HepG2 (cell line): ENCODE data around the gene TROAP. TPM values are rescaled to one million over a fixed set of nuclear protein-coding genes. Genes with fewer than 3 reads are reported as not detected.

Experiments
- AGO2 ChIP-seq: fragments of 200-400 bp; formaldehyde crosslinking; optimal IDR thresholded peaks from 2 replicates; pipeline ENCODE3; 2017; ENCODE audit warnings: mild to moderate bottlenecking, low read depth, low read length, moderate library complexity
- DMAP1 ChIP-seq: IDR thresholded peaks from 2 replicates; pipeline ENCODE4 v1.6.1; 2016
- GPN1 ChIP-seq: sonication (generic); formaldehyde crosslinking; IDR thresholded peaks from 2 replicates; pipeline ENCODE4 v1.5.1; 2020; ENCODE audit warnings: missing genetic modification reagents, borderline replicate concordance
- JUND ChIP-seq: sonication (generic); formaldehyde crosslinking; IDR thresholded peaks from 2 replicates; pipeline ENCODE4 v1.8.0; 2022; ENCODE audit warnings: mild to moderate bottlenecking, missing genetic modification reagents
- MAFG ChIP-seq: sonication (generic); formaldehyde crosslinking; IDR thresholded peaks from 2 replicates; pipeline ENCODE4 v1.5.1; 2020; ENCODE audit warnings: mild to moderate bottlenecking, missing genetic modification reagents
- NR2C2 ChIP-seq: sonication (generic); formaldehyde crosslinking; IDR thresholded peaks from 2 replicates; pipeline ENCODE4 v1.4.0; 2020; ENCODE audit warnings: missing genetic modification reagents, mild to moderate bottlenecking, moderate library complexity, borderline replicate concordance
- PCBP2 ChIP-seq: fragments of 200-400 bp; formaldehyde crosslinking; optimal IDR thresholded peaks from 2 replicates; pipeline ENCODE3; 2018; ENCODE audit warnings: low read length, low read depth; ENCODE audit not compliant: poor library complexity, severe bottlenecking
- RBFOX2 ChIP-seq: fragments of 200-400 bp; formaldehyde crosslinking; IDR thresholded peaks from 2 replicates; pipeline ENCODE4 v1.6.1; 2017; ENCODE audit warnings: low read depth, mild to moderate bottlenecking, low read length
- SOX5 ChIP-seq: IDR thresholded peaks from 2 replicates; pipeline ENCODE4 v1.6.1; 2016; ENCODE audit warnings: borderline replicate concordance
- TAF15 ChIP-seq: fragments of 200-400 bp; formaldehyde crosslinking; IDR thresholded peaks from one replicate; pipeline ENCODE4 v1.6.1; 2018; ENCODE audit warnings: mild to moderate bottlenecking, low read depth, low read length; ENCODE audit not compliant: poor library complexity, severe bottlenecking
- TBL1XR1 ChIP-seq: fragments of 150-350 bp; IDR thresholded peaks from 2 replicates; pipeline ENCODE4 v1.6.1; 2014; ENCODE audit warnings: borderline replicate concordance, low read length; ENCODE audit not compliant: partially characterized antibody
- TOE1 ChIP-seq: sonication (generic); formaldehyde crosslinking; IDR thresholded peaks from 2 replicates; pipeline ENCODE4 v1.4.0; 2020; ENCODE audit warnings: mild to moderate bottlenecking, missing genetic modification reagents
- ZC3H4 ChIP-seq: sonication (generic); formaldehyde crosslinking; IDR thresholded peaks from 2 replicates; pipeline ENCODE4 v1.4.0; 2020; ENCODE audit warnings: missing genetic modification reagents, borderline replicate concordance
- ZEB1 ChIP-seq: IDR thresholded peaks from 2 replicates; pipeline ENCODE4 v1.6.1; 2012; ENCODE audit warnings: mild to moderate bottlenecking, low read depth, inconsistent platforms; ENCODE audit not compliant: insufficient replicate concordance
- ZNF496 ChIP-seq: sonication (generic); formaldehyde crosslinking; IDR thresholded peaks from 2 replicates; pipeline ENCODE4 v1.8.1; 2023; ENCODE audit warnings: mild to moderate bottlenecking, moderate library complexity, missing genetic modification reagents; ENCODE audit not compliant: insufficient replicate concordance
- ZNF644 ChIP-seq: IDR thresholded peaks from 2 replicates; pipeline ENCODE4 v1.6.1; 2016; ENCODE audit warnings: low read depth
- ZNF841 ChIP-seq: sonication (generic); formaldehyde crosslinking; IDR thresholded peaks from 2 replicates; pipeline ENCODE4 v1.8.1; 2023; ENCODE audit warnings: missing genetic modification reagents, borderline replicate concordance
- ZZZ3 ChIP-seq: sonication (generic); formaldehyde crosslinking; IDR thresholded peaks from 2 replicates; pipeline ENCODE4 v1.4.0; 2020; ENCODE audit warnings: missing genetic modification reagents, mild to moderate bottlenecking, borderline replicate concordance
- polyA plus RNA-seq, 8 experiments: library from polyadenylated mRNA; depleted of rRNA in 3 of 8; stranded (reverse) in 7 of 8; unstranded in 1 of 8; fragments of >200 nt; fragmentation: Illumina TruSeq in 4 of 8; extraction: Trizol in 4 of 8; gene quantifications; 2 replicates each; pipeline versions ENCODE4 v1.2.1 to v1.2.3, GENCODE V29; 2011 to 2016; ENCODE audit warnings: low read depth in 4 of 8, missing spikeins in 1 of 8, mixed read lengths in 1 of 8; ENCODE audit not compliant: insufficient read depth in 1 of 8
- total RNA-seq, 5 experiments: library from RNA; depleted of rRNA; stranded (reverse); fragments of >200 nt; fragmentation: Illumina TruSeq; extraction: Trizol; gene quantifications; 2 replicates each; pipeline ENCODE4 v1.2.3, GENCODE V29; 2016; ENCODE audit warnings: low read depth in 1 of 5
- TF ChIP-seq, protein P1 (sequence below): IDR thresholded peaks from 2 replicates; pipeline ENCODE4 v1.6.1; 2016; ENCODE audit warnings: control low read depth
- TF ChIP-seq, protein P2 (sequence below): sonication (generic); formaldehyde crosslinking; conservative IDR thresholded peaks from 2 replicates; pipeline ENCODE4 v1.4.0; 2020; ENCODE audit warnings: missing genetic modification reagents
- TF ChIP-seq, protein P3 (sequence below): sonication (generic); formaldehyde crosslinking; IDR thresholded peaks from 2 replicates; pipeline ENCODE4 v1.4.0; 2020; ENCODE audit warnings: missing genetic modification reagents
- TF ChIP-seq, protein P4 (sequence below): sonication (generic); formaldehyde crosslinking; IDR thresholded peaks from 2 replicates; pipeline ENCODE4 v1.4.0; 2020; ENCODE audit warnings: low read depth, missing genetic modification reagents

TROAP gene
- total and polyA plus RNA-seq, 2 of the 13 experiments (the other 11 are each of a cell fraction or from before 2014, with no cell fraction given), result 22.5 to 30.9 TPM

DNA sequence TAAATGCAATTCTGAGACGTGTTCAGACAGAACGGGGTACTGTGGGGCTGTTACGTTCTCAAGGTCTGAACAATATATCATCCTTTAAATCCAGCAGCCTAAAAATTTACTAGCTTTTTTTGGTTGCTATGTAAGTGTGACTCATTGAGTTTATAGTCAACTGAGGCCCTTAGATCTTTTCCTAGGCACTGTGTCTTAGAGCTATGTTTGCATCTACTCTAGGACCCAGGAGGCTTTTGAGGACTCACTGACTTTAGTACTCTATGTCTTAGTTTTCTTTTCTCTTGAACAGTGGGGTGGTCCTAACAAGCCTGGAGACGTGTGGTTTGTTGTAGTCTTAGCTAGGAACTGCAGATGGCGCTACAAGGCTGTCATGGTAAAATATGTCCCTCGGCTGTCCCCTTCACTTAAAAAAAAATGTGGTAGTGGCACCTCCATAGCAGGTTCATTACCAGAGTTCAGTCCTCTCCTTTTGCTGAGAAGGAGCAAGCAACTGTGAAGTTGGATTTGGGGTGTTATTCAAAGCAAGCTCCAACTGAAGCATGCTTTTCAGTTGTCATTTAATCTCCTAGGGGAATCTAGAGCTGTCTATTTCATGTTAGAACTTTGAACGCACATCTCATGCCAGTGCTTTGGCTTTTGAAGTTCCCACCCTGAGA is 35.6 kb downstream of the TROAP start (continued):
- no peak for TF ChIP-seq ZNF496
- no peak for TF ChIP-seq TOE1 (CRISPR knock-in tag)
- TF ChIP-seq NR2C2 (CRISPR knock-in tag), result no peak
- TF ChIP-seq, protein P1, sequence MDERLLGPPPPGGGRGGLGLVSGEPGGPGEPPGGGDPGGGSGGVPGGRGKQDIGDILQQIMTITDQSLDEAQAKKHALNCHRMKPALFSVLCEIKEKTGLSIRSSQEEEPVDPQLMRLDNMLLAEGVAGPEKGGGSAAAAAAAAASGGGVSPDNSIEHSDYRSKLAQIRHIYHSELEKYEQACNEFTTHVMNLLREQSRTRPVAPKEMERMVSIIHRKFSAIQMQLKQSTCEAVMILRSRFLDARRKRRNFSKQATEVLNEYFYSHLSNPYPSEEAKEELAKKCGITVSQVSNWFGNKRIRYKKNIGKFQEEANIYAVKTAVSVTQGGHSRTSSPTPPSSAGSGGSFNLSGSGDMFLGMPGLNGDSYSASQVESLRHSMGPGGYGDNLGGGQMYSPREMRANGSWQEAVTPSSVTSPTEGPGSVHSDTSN, result no peak
- TF ChIP-seq ZNF644, result no peak
- TF ChIP-seq ZC3H4, result no peak
- TF ChIP-seq PCBP2, result no peak
- TF ChIP-seq TAF15, result no peak
- no peak for TF ChIP-seq AGO2
- TF ChIP-seq SOX5, result 0 out of 2 replicates have a peak, but pooled peaks have one; percentile 17
- TF ChIP-seq, protein P2, sequence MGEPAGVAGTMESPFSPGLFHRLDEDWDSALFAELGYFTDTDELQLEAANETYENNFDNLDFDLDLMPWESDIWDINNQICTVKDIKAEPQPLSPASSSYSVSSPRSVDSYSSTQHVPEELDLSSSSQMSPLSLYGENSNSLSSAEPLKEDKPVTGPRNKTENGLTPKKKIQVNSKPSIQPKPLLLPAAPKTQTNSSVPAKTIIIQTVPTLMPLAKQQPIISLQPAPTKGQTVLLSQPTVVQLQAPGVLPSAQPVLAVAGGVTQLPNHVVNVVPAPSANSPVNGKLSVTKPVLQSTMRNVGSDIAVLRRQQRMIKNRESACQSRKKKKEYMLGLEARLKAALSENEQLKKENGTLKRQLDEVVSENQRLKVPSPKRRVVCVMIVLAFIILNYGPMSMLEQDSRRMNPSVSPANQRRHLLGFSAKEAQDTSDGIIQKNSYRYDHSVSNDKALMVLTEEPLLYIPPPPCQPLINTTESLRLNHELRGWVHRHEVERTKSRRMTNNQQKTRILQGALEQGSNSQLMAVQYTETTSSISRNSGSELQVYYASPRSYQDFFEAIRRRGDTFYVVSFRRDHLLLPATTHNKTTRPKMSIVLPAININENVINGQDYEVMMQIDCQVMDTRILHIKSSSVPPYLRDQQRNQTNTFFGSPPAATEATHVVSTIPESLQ (CRISPR knock-in tag), result no peak
- no peak for TF ChIP-seq DMAP1 (CRISPR knock-in tag)
- no peak for TF ChIP-seq JUND
- TF ChIP-seq TBL1XR1, result no peak
- TF ChIP-seq, protein P3, sequence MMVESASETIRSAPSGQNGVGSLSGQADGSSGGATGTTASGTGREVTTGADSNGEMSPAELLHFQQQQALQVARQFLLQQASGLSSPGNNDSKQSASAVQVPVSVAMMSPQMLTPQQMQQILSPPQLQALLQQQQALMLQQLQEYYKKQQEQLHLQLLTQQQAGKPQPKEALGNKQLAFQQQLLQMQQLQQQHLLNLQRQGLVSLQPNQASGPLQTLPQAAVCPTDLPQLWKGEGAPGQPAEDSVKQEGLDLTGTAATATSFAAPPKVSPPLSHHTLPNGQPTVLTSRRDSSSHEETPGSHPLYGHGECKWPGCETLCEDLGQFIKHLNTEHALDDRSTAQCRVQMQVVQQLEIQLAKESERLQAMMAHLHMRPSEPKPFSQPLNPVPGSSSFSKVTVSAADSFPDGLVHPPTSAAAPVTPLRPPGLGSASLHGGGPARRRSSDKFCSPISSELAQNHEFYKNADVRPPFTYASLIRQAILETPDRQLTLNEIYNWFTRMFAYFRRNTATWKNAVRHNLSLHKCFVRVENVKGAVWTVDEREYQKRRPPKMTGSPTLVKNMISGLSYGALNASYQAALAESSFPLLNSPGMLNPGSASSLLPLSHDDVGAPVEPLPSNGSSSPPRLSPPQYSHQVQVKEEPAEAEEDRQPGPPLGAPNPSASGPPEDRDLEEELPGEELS, result no peak
- no peak for TF ChIP-seq ZZZ3 (CRISPR knock-in tag)
- TF ChIP-seq RBFOX2, result no peak
- TF ChIP-seq, protein P4, sequence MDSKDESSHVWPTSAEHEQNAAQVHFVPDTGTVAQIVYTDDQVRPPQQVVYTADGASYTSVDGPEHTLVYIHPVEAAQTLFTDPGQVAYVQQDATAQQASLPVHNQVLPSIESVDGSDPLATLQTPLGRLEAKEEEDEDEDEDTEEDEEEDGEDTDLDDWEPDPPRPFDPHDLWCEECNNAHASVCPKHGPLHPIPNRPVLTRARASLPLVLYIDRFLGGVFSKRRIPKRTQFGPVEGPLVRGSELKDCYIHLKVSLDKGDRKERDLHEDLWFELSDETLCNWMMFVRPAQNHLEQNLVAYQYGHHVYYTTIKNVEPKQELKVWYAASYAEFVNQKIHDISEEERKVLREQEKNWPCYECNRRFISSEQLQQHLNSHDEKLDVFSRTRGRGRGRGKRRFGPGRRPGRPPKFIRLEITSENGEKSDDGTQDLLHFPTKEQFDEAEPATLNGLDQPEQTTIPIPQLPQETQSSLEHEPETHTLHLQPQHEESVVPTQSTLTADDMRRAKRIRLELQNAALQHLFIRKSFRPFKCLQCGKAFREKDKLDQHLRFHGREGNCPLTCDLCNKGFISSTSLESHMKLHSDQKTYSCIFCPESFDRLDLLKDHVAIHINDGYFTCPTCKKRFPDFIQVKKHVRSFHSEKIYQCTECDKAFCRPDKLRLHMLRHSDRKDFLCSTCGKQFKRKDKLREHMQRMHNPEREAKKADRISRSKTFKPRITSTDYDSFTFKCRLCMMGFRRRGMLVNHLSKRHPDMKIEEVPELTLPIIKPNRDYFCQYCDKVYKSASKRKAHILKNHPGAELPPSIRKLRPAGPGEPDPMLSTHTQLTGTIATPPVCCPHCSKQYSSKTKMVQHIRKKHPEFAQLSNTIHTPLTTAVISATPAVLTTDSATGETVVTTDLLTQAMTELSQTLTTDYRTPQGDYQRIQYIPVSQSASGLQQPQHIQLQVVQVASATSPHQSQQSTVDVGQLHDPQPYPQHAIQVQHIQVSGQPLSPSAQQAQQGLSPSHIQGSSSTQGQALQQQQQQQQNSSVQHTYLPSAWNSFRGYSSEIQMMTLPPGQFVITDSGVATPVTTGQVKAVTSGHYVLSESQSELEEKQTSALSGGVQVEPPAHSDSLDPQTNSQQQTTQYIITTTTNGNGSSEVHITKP (CRISPR knock-in tag), result no peak
- no peak for TF ChIP-seq MAFG (CRISPR knock-in tag)
- no peak for TF ChIP-seq ZEB1
- no peak for TF ChIP-seq GPN1
- TF ChIP-seq ZNF841, result no peak
